ENCODE results near the gene BANK1. TPM values are rescaled to one million over a fixed set of nuclear protein-coding genes. Genes with fewer than 3 reads are reported as not detected.

Gene BANK1
- total RNA-seq, 1 experiment from 2014 or later: 2.2 TPM

DNA sequence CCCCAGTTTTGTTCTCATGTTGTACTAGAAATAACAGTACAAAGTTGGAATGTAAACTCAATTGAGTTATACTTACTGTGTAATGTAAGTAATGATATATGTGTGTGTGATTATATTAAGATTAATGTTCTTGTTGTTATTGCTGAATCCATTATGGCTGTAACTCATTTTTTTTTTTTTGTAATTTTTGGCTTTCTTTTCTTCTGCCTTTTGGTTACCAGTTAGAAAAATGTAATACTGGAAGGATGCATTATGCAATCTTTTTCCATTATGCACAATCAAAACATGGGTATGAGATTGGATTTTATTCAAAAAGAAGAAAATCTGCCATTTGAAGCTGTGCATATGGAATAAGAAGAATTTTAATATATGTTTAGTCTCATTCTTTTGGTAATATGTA, 34.0 kb downstream of the BANK1 start:
- no peak overlapping the region for H3K27ac ChIP-seq
- BruUV-seq (replicated peaks): no TSS peak
- no peaks in the 10 kb centered on the region for H3K36me3 ChIP-seq (ENCODE audit: low read depth)
- no peaks in the 10 kb centered on the region for H3K9me3 ChIP-seq (ENCODE audit: insufficient read depth, low read depth)
- no peak overlapping the region for H2AFZ ChIP-seq
- POLR2A ChIA-PET (ENCODE audit: unreplicated experiment): no interaction called here
- CTCF ChIA-PET: no interaction called here
- intact Hi-C loops (cut with micrococcal nuclease; ENCODE audit: unreplicated experiment): no loop called here
- no peaks in the 10 kb centered on the region for H3K27me3 ChIP-seq (ENCODE audit: insufficient read depth, low read depth)
- no peak overlapping the region for H3K4me2 ChIP-seq
- TF ChIP-seq, protein P1, sequence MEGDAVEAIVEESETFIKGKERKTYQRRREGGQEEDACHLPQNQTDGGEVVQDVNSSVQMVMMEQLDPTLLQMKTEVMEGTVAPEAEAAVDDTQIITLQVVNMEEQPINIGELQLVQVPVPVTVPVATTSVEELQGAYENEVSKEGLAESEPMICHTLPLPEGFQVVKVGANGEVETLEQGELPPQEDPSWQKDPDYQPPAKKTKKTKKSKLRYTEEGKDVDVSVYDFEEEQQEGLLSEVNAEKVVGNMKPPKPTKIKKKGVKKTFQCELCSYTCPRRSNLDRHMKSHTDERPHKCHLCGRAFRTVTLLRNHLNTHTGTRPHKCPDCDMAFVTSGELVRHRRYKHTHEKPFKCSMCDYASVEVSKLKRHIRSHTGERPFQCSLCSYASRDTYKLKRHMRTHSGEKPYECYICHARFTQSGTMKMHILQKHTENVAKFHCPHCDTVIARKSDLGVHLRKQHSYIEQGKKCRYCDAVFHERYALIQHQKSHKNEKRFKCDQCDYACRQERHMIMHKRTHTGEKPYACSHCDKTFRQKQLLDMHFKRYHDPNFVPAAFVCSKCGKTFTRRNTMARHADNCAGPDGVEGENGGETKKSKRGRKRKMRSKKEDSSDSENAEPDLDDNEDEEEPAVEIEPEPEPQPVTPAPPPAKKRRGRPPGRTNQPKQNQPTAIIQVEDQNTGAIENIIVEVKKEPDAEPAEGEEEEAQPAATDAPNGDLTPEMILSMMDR (conservative IDR thresholded peaks at IDR 0.05): no peak
- no peak for TF ChIP-seq EZH2 (IDR thresholded peaks at IDR 0.05; ENCODE audit: low read depth)
- H3K4me1 ChIP-seq (replicated peaks; ENCODE audit: insufficient read depth): no peaks in the 10 kb centered on the region
- no peaks in the 10 kb centered on the region for H3F3A ChIP-seq (ENCODE audit: insufficient read depth, low read depth)
- H3K9me2 ChIP-seq (ENCODE audit: insufficient read depth): no peaks in the 10 kb centered on the region
- H3K4me3 ChIP-seq: no peak overlapping the region
- H4K20me1 ChIP-seq (ENCODE audit: insufficient read depth): no peaks in the 10 kb centered on the region
- no peak for DNase-seq
- H3K79me2 ChIP-seq (ENCODE audit: low read depth): no peaks in the 10 kb centered on the region

DNA sequence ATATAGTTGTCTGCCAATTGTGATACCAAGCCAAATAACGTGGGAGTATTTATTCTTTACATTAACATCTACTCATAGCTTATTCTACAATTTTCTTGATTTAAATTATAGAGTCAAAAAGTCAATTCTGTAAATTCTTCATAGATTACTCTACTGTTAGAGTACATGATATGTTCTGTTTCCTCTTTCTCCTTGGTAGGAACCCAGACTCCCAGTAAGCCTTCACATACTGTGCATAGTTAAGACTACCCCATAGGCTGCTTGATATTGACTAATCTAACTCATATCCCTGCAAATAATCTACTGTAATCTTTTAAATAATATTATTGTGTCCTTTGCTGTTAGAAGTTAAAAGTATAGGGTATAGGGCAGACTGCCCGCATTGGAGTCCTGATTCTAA, 35.4 kb downstream of the BANK1 start:
- Histone ChIP-seq H3F3A (ENCODE audit: insufficient read depth, low read depth) (no peaks in the 10 kb centered on the region), H3K4me1 (replicated peaks; ENCODE audit: insufficient read depth) (no peaks in the 10 kb centered on the region), H3K79me2 (ENCODE audit: low read depth) (no peaks in the 10 kb centered on the region), H3K4me3 (no peak overlapping the region), H4K20me1 (ENCODE audit: insufficient read depth) (no peaks in the 10 kb centered on the region), H3K9me3 (ENCODE audit: insufficient read depth, low read depth) (no peaks in the 10 kb centered on the region), H3K9me2 (ENCODE audit: insufficient read depth) (no peaks in the 10 kb centered on the region), H3K4me2 (no peak overlapping the region), H2AFZ (no peak overlapping the region), H3K27ac (no peak overlapping the region), H3K27me3 (ENCODE audit: insufficient read depth, low read depth) (no peaks in the 10 kb centered on the region), H3K36me3 (ENCODE audit: low read depth) (no peaks in the 10 kb centered on the region)
- intact Hi-C loops (cut with micrococcal nuclease; ENCODE audit: unreplicated experiment): no loop called here
- no TSS peak for BruUV-seq (replicated peaks)
- CTCF ChIA-PET: no interaction called here
- TF ChIP-seq, protein P1 (conservative IDR thresholded peaks at IDR 0.05): no peak
- TF ChIP-seq EZH2 (IDR thresholded peaks at IDR 0.05; ENCODE audit: low read depth): no peak
- POLR2A ChIA-PET (ENCODE audit: unreplicated experiment): no interaction called here
- no peak for DNase-seq

DNA sequence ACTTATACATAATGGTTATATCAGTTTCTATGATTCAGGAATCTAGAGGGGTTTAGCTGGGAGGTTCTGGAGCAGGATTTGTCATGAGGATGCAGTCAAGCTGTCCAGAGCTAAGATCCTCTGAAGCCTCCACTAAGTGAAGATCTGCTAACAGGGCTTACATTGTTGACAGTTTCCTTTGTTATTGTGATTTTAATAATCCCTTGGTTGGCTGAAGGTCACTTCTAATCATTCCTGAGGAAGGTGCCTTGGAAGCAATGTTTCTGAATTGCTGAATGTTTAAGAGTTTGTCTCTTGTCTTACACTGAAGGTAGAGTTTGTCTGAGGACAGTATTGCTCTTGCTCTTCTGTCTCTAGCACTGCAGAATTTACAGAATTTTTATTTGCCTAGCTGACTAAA, 41.3 kb downstream of the BANK1 start:
- CTCF ChIA-PET: no interaction called here
- intact Hi-C loops (cut with micrococcal nuclease; ENCODE audit: unreplicated experiment): no loop called here
- Histone ChIP-seq H3K79me2 (ENCODE audit: low read depth) (no peaks in the 10 kb centered on the region), H3F3A (ENCODE audit: insufficient read depth, low read depth) (no peaks in the 10 kb centered on the region), H3K9me2 (ENCODE audit: insufficient read depth) (no peaks in the 10 kb centered on the region), H3K27me3 (ENCODE audit: insufficient read depth, low read depth) (no peaks in the 10 kb centered on the region), H3K4me1 (replicated peaks; ENCODE audit: insufficient read depth) (peaks cover 7% of the 10 kb centered on the region; the same call in 1 of the 2 replicates), H2AFZ (no peak overlapping the region), H3K36me3 (ENCODE audit: low read depth) (no peaks in the 10 kb centered on the region), H3K4me2 (no peak overlapping the region), H4K20me1 (ENCODE audit: insufficient read depth) (no peaks in the 10 kb centered on the region), H3K9me3 (ENCODE audit: insufficient read depth, low read depth) (no peaks in the 10 kb centered on the region), H3K27ac (no peak overlapping the region), H3K4me3 (no peak overlapping the region)
- TF ChIP-seq, protein P1 (conservative IDR thresholded peaks at IDR 0.05): no peak
- BruUV-seq (replicated peaks): no TSS peak
- POLR2A ChIA-PET (ENCODE audit: unreplicated experiment): no interaction called here
- no peak for DNase-seq

Measured in PC-9 (cell line).